ENCODE measurements around the gene PBX3.

- no peak for TF ChIP-seq CTCF (conservative IDR thresholded peaks at IDR 0.05; ENCODE audit: low read length)
- no peak for TF ChIP-seq EZH2phosphoT487 (IDR thresholded peaks at IDR 0.05; ENCODE audit: borderline replicate concordance)
These were observed 243.6 kb downstream of the PBX3 start for GRCh38 chr9:125990793-125991220.
